ENCODE data around the gene NEK4.
A peak's percentile ranks its signal among the peaks of the same experiment; 100 is the strongest.
"Not testable (repeated sequence)": the region's sequence is repeated elsewhere in the genome, so short reads cannot be mapped to it uniquely, and the experiment has no call there.

NEK4 gene

GRCh38 chr3:52731590-52731989 is 39.1 kb downstream of the NEK4 start:
- DNase-seq (ENCODE audit: low spot score) = no peak

GRCh38 chr3:52730681-52731080 is 40.1 kb downstream of the NEK4 start:
- no peak for DNase-seq (ENCODE audit: low spot score)

DNA sequence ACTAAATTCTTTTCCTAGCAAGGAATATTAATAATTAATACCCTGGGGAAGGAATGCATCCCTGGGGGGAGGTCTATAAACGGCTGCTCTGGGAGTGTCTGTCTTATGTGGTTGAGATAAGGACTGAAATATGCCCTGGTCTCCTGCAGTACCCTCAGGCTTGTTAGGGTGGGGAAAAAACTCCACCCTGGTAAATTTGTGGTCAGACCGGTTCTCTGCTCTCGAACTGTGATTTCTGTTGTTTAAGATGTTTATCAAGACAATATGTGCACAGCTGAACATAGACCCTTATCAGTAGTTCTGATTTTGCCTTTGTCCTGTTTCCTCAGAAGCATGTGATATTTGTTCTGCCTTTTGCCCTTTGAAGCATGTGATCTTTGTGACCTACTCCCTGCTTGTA is 42.0 kb downstream of the NEK4 start:
- DNase-seq (ENCODE audit: low spot score) = not testable (repeated sequence)

- no peak for DNase-seq (ENCODE audit: low spot score)
Observed at GRCh38 chr3:52724511-52724910, 46.2 kb downstream of the NEK4 start.

DNA sequence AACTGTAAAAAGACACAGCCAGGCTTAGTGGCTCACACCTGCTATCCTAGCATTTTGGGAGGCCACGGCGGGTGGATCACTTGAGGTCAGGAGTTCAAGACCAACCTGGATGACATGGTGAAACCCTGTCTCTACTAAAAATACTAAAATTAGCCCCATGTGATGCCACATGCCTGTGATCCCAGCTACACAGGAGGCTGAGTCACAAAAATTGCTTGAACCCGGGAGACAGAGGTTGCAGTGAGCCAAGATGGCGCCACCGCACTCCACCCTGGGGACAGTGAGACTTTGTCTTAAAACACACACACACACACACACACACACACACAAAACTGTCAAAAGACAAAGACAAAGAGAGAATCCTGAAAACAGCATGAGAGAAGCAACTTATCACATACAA is 46.8 kb downstream of the NEK4 start:
- no peak for DNase-seq (ENCODE audit: low spot score)

- DNase-seq (ENCODE audit: low spot score) = no peak
Observed at GRCh38 chr3:52722491-52722890, 48.2 kb downstream of the NEK4 start.

GRCh38 chr3:52721730-52722008 is 49.1 kb downstream of the NEK4 start:
- DNase-seq (ENCODE audit: low spot score) = no peak

- no peak for DNase-seq (ENCODE audit: low spot score)
Observed at GRCh38 chr3:52721002-52721729, 49.6 kb downstream of the NEK4 start.

GRCh38 chr3:52719618-52720017 is 51.1 kb downstream of the NEK4 start:
- no peak for DNase-seq (ENCODE audit: low spot score)

GRCh38 chr3:52715714-52716305 is 54.9 kb downstream of the NEK4 start:
- DNase-seq (ENCODE audit: low spot score) = no peak

GRCh38 chr3:52714335-52715302 is 56.1 kb downstream of the NEK4 start:
- no peak for DNase-seq (ENCODE audit: low spot score)

DNA sequence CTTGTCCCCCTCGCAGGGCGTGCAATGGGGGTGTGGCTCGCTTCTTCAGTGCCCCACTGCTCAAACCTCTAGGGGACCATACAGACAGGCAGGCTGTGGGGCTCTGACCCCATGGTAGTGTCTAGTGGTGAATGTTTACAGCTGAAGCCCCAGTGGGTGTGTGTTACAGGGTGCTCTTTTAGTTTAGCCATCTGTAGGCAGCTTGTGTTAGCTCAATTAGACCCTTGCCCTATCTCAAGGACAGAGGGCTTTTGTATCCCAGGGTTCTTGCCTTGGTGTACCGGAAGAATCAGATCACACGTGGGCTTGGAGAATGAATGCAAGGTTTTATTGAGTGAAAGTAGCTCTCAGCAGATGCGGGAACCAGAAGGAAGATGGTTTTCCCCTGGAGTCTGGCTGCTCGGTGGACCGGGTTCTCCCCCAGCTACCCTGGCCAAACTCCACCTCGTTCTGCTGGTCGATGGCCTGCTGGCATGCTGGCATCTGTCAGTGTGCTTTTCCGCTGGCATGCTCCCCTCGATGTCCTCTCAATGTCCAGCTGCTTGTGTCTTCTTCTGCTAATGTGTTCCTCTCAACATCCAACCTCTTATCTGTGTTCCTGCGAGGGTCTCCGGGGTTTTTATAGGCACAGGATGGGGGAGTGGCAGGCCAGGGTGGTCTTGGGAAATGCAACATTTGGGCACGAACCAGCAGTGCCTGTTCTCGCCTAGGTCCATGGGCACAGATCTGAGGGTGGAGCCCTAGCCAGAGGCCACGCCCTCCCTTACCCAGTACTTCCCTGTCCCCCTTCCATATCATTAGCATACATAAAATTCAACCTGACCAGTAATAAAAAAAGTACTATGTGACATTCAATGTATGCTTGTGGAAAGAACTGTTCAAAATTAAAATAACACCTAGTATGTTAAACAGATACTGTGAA is 58.2 kb downstream of the NEK4 start:
- DNase-seq (ENCODE audit: low spot score) = no peak

- DNase-seq (ENCODE audit: low spot score) = no peak
Observed at GRCh38 chr3:52710512-52710911, 60.2 kb downstream of the NEK4 start.

DNA sequence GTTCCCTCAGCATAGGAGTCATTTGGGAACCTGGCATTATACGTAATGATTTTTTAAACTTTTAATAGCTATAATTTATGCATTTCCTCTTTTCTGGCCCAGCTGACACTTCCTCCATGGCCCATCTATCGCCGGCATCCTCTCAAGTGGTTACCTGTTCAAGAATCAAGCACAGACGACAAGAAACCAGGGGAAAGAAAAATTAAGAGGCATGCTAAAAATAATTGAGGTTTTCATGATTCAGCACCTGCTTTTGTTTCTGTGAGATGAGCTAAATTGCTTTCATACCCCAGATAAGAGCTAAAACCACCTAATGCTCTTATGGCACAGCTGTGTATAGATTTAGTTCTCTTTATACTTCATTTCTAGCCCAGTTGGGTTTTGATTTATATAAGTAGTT is 63.2 kb downstream of the NEK4 start:
- no peak for DNase-seq (ENCODE audit: low spot score)

GRCh38 chr3:52705688-52706686 is 64.8 kb downstream of the NEK4 start, which contains the start of the genes GLT8D1 and SPCS1:
TSS of gene GLT8D1 (minus strand) at chr3:52705791. CDS start at chr3:52700460, 5,331 bp downstream.
TSS of gene SPCS1 (plus strand) at chr3:52706106. CDS start at chr3:52706247, 141 bp downstream.
- peak; percentile 89 for DNase-seq (ENCODE audit: low spot score)

DNA sequence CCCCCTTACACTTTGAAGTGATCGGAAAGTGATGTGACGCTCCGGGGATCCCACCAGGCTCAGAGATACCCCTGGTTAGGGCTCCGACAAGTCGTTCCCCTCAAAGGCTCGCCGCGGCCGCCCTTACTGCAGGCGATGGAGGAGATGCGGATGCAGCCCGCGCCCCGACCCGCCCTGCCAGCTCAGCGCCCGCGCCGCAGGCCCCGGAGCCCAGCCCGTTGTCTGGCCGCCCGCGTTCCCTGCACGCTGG is 65.4 kb downstream of the NEK4 start:
- no peak for DNase-seq (ENCODE audit: low spot score)

DNA sequence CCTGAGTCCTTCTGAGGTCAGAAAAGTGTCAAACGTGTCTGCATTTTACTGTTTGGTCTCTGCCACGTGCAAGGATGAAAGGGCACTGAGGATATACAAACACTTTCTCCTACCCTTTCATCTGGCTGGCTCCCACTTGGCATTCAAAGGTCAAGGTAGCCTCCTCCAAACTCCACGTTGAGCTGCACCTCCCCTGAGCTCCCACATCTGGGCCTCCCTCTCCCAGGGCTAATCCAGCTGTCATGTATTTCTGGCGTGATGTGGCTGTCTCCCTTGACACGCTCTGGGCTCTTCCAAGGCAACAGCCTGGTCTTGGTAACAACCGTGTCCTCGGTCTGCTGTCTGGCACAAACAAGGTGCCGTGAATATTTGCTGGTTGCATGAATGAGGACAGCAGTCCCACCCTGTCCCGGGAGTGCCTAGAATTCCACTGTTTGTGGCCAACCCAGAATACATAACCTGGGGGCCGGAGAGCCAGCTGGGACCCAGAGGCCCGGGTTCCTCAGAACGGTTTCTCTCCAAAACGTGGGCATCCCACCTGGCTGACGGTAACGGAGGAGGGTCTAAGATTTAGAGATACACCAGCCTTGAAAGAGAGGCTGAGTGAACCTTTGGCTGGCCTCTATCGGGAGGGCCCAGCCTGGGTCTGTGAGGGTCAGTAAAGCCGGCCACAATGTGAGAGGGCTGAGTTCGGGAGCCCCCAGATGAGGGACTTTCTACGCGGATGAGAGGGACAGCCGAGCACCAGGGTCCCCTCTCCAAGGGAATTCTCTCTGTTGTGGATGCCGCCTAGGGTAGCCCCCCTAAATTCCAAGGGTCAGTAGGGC is 65.9 kb downstream of the NEK4 start:
- peak; percentile 26 for DNase-seq (ENCODE audit: low spot score)

- DNase-seq (ENCODE audit: low spot score) = no peak
Observed at GRCh38 chr3:52703341-52703740, 67.4 kb downstream of the NEK4 start.

DNA sequence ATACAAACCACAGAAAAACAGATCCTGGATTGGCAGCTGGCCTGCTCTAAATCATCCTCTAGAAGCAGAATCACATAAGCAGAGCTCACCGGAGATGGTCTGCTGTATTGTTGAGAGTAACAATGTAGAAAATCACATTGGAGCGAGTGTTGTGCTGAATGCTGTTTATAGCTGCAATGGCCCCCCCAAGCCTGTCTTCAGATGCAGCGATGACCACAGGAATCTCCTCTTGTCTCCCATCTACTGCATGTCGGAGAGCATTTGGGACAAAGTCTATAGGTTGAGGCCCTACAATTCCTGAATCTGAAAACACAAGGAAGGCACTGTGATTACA is 73.1 kb downstream of the NEK4 start:
- no peak for DNase-seq (ENCODE audit: low spot score)

Measured in LoVo (cell line).